GM23338 (cell line): Measurements from ENCODE around the gene CELA3B.
"Not testable (repeated sequence)": the region's sequence is repeated elsewhere in the genome, so short reads cannot be mapped to it uniquely, and the experiment has no call there.

ENCODE experiments used
- CREB1 ChIP-seq: fragments of 250-450 bp; sonication (Bioruptor Pico); IDR thresholded peaks from 2 replicates; pipeline ENCODE4 v1.5.0; 2020; ENCODE audit warnings: low read depth, mild to moderate bottlenecking, moderate library complexity
- EZH2 ChIP-seq: fragments of 200-600 bp; sonication (generic); IDR thresholded peaks from one replicate; pipeline ENCODE4 v1.8.0; 2017; ENCODE audit warnings: antibody characterized with exemption, mild to moderate bottlenecking, low read depth; ENCODE audit not compliant: unreplicated experiment
- EZH2phosphoT487 ChIP-seq: fragments of 200-600 bp; sonication (generic); IDR thresholded peaks from one replicate; pipeline ENCODE4 v1.8.1; 2018; ENCODE audit warnings: antibody characterized with exemption; ENCODE audit not compliant: unreplicated experiment
- JUNB ChIP-seq: IDR thresholded peaks from one replicate; pipeline ENCODE4 v1.6.1; 2016; ENCODE audit warnings: antibody characterized with exemption; ENCODE audit not compliant: unreplicated experiment
- NANOG ChIP-seq: IDR thresholded peaks from 2 replicates; pipeline ENCODE4 v1.6.1; 2016; ENCODE audit warnings: antibody characterized with exemption, borderline replicate concordance
- POLR2AphosphoS5 ChIP-seq: IDR thresholded peaks from 2 replicates; pipeline ENCODE4 v1.6.1; 2016; ENCODE audit warnings: antibody characterized with exemption, low read depth
- STAT1 ChIP-seq: IDR thresholded peaks from one replicate; pipeline ENCODE4 v1.6.1; 2016; ENCODE audit warnings: antibody characterized with exemption; ENCODE audit not compliant: unreplicated experiment
- ZNF114 ChIP-seq: fragments of 250-450 bp; sonication (Bioruptor Pico); IDR thresholded peaks from 2 replicates; pipeline ENCODE4 v1.5.0; 2020; ENCODE audit warnings: mild to moderate bottlenecking, moderate library complexity
- ZNF331 ChIP-seq: fragments of 250-450 bp; sonication (Bioruptor Pico); IDR thresholded peaks from 2 replicates; pipeline ENCODE4 v1.5.0; 2020; ENCODE audit warnings: low read depth, mild to moderate bottlenecking, moderate library complexity
- TF ChIP-seq, protein P1 (sequence below), 2 experiments: fragments of 200-600 bp in 1 of 2; sonication (generic) in 1 of 2; conservative IDR thresholded peaks; 2 replicates each; pipeline versions ENCODE4 v1.5.1 to v1.6.1; 2016 to 2017; ENCODE audit warnings: antibody characterized with exemption in 2 of 2, low read depth in 2 of 2, mild to moderate bottlenecking in 2 of 2, moderate library complexity in 1 of 2
- TF ChIP-seq, protein P2 (sequence below): IDR thresholded peaks from one replicate; pipeline ENCODE4 v1.6.1; 2018; ENCODE audit warnings: antibody characterized with exemption; ENCODE audit not compliant: unreplicated experiment
- TF ChIP-seq, protein P3 (sequence below): IDR thresholded peaks from 2 replicates; pipeline ENCODE4 v1.6.1; 2016; ENCODE audit warnings: antibody characterized with exemption
- TF ChIP-seq, protein P4 (sequence below): fragments of 250-450 bp; sonication (Bioruptor Pico); IDR thresholded peaks from 2 replicates; pipeline ENCODE4 v1.5.0; 2020; ENCODE audit warnings: mild to moderate bottlenecking, moderate library complexity

DNA sequence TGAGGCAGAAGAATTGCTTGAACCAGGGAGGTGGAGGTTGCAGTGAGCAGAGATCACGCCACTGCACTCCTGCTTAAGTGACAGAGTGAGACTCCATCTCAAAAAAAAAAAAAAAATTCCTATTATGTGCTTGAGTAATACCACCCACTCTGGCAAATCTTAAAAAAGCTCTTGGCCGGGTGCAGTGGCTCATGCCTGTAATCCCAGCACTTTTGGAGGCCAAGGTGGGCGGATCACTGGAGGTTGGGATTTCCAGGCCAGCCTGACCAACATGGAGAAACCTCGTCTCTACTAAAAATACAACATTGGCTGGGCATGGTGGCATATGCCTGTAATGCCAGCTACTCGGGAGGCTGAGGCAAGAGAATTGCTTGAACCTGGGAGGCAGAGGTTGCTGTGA lies 58.0 kb downstream of the CELA3B start:
- TF ChIP-seq, protein P1, sequence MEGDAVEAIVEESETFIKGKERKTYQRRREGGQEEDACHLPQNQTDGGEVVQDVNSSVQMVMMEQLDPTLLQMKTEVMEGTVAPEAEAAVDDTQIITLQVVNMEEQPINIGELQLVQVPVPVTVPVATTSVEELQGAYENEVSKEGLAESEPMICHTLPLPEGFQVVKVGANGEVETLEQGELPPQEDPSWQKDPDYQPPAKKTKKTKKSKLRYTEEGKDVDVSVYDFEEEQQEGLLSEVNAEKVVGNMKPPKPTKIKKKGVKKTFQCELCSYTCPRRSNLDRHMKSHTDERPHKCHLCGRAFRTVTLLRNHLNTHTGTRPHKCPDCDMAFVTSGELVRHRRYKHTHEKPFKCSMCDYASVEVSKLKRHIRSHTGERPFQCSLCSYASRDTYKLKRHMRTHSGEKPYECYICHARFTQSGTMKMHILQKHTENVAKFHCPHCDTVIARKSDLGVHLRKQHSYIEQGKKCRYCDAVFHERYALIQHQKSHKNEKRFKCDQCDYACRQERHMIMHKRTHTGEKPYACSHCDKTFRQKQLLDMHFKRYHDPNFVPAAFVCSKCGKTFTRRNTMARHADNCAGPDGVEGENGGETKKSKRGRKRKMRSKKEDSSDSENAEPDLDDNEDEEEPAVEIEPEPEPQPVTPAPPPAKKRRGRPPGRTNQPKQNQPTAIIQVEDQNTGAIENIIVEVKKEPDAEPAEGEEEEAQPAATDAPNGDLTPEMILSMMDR (conservative IDR thresholded peaks at IDR 0.05; ENCODE audit: low read depth in 2 of 2) = not testable (repeated sequence)
- TF ChIP-seq, protein P2, sequence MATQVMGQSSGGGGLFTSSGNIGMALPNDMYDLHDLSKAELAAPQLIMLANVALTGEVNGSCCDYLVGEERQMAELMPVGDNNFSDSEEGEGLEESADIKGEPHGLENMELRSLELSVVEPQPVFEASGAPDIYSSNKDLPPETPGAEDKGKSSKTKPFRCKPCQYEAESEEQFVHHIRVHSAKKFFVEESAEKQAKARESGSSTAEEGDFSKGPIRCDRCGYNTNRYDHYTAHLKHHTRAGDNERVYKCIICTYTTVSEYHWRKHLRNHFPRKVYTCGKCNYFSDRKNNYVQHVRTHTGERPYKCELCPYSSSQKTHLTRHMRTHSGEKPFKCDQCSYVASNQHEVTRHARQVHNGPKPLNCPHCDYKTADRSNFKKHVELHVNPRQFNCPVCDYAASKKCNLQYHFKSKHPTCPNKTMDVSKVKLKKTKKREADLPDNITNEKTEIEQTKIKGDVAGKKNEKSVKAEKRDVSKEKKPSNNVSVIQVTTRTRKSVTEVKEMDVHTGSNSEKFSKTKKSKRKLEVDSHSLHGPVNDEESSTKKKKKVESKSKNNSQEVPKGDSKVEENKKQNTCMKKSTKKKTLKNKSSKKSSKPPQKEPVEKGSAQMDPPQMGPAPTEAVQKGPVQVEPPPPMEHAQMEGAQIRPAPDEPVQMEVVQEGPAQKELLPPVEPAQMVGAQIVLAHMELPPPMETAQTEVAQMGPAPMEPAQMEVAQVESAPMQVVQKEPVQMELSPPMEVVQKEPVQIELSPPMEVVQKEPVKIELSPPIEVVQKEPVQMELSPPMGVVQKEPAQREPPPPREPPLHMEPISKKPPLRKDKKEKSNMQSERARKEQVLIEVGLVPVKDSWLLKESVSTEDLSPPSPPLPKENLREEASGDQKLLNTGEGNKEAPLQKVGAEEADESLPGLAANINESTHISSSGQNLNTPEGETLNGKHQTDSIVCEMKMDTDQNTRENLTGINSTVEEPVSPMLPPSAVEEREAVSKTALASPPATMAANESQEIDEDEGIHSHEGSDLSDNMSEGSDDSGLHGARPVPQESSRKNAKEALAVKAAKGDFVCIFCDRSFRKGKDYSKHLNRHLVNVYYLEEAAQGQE = not testable (repeated sequence)
- not testable (repeated sequence) for TF ChIP-seq EZH2; EZH2phosphoT487; POLR2AphosphoS5; CREB1; JUNB; STAT1; NANOG; ZNF114 (CRISPR knock-in tag); ZNF331
- TF ChIP-seq, protein P3, sequence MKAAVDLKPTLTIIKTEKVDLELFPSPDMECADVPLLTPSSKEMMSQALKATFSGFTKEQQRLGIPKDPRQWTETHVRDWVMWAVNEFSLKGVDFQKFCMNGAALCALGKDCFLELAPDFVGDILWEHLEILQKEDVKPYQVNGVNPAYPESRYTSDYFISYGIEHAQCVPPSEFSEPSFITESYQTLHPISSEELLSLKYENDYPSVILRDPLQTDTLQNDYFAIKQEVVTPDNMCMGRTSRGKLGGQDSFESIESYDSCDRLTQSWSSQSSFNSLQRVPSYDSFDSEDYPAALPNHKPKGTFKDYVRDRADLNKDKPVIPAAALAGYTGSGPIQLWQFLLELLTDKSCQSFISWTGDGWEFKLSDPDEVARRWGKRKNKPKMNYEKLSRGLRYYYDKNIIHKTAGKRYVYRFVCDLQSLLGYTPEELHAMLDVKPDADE = not testable (repeated sequence)
- TF ChIP-seq, protein P4, sequence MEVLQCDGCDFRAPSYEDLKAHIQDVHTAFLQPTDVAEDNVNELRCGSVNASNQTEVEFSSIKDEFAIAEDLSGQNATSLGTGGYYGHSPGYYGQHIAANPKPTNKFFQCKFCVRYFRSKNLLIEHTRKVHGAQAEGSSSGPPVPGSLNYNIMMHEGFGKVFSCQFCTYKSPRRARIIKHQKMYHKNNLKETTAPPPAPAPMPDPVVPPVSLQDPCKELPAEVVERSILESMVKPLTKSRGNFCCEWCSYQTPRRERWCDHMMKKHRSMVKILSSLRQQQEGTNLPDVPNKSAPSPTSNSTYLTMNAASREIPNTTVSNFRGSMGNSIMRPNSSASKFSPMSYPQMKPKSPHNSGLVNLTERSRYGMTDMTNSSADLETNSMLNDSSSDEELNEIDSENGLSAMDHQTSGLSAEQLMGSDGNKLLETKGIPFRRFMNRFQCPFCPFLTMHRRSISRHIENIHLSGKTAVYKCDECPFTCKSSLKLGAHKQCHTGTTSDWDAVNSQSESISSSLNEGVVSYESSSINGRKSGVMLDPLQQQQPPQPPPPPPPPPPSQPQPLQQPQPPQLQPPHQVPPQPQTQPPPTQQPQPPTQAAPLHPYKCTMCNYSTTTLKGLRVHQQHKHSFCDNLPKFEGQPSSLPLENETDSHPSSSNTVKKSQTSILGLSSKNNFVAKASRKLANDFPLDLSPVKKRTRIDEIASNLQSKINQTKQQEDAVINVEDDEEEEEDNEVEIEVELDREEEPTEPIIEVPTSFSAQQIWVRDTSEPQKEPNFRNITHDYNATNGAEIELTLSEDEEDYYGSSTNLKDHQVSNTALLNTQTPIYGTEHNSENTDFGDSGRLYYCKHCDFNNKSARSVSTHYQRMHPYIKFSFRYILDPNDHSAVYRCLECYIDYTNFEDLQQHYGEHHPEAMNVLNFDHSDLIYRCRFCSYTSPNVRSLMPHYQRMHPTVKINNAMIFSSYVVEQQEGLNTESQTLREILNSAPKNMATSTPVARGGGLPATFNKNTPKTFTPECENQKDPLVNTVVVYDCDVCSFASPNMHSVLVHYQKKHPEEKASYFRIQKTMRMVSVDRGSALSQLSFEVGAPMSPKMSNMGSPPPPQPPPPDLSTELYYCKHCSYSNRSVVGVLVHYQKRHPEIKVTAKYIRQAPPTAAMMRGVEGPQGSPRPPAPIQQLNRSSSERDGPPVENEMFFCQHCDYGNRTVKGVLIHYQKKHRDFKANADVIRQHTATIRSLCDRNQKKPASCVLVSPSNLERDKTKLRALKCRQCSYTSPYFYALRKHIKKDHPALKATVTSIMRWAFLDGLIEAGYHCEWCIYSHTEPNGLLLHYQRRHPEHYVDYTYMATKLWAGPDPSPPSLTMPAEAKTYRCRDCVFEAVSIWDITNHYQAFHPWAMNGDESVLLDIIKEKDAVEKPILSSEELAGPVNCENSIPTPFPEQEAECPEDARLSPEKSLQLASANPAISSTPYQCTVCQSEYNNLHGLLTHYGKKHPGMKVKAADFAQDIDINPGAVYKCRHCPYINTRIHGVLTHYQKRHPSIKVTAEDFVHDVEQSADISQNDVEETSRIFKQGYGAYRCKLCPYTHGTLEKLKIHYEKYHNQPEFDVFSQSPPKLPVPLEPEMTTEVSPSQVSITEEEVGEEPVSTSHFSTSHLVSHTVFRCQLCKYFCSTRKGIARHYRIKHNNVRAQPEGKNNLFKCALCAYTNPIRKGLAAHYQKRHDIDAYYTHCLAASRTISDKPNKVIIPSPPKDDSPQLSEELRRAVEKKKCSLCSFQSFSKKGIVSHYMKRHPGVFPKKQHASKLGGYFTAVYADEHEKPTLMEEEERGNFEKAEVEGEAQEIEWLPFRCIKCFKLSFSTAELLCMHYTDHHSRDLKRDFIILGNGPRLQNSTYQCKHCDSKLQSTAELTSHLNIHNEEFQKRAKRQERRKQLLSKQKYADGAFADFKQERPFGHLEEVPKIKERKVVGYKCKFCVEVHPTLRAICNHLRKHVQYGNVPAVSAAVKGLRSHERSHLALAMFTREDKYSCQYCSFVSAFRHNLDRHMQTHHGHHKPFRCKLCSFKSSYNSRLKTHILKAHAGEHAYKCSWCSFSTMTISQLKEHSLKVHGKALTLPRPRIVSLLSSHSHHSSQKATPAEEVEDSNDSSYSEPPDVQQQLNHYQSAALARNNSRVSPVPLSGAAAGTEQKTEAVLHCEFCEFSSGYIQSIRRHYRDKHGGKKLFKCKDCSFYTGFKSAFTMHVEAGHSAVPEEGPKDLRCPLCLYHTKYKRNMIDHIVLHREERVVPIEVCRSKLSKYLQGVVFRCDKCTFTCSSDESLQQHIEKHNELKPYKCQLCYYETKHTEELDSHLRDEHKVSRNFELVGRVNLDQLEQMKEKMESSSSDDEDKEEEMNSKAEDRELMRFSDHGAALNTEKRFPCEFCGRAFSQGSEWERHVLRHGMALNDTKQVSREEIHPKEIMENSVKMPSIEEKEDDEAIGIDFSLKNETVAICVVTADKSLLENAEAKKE (CRISPR knock-in tag) = not testable (repeated sequence)
